IMR-90 (cell line): ENCODE data around the gene NXPH3. TPM values are rescaled to one million over a fixed set of nuclear protein-coding genes. Genes with fewer than 3 reads are reported as not detected.

Experiments
- ATAC-seq: fragments of 200-7000 bp; cut with Tn5 transposase; 2 replicates; pipeline ENCODE4 v1.9.1; 2020; ENCODE audit warnings: low read depth, mild to moderate bottlenecking, moderate library complexity
- BruUV-seq: library from RNA; stranded (reverse); fragments of 400-500 nt; replicated peaks from 2 replicates; lab custom pipeline; 2021; lab: Mats Ljungman, UMichigan
- CTCF ChIA-PET: fragments of 300-600 bp; formaldehyde crosslinking; extraction: SDS; loops from one replicate; lab custom pipeline; 2021; ENCODE audit warnings: antibody characterized with exemption; lab: Yijun Ruan, JAX
- POLR2A ChIA-PET: fragments of 300-600 bp; sonication (Branson Sonifier 250); formaldehyde crosslinking; loops from one replicate; lab custom pipeline; 2022; ENCODE audit warnings: antibody characterized with exemption; ENCODE audit not compliant: unreplicated experiment; lab: Charles Lee
- DNase-seq: peaks from one replicate; pipeline ENCODE4 v3.0.0; 2013
- H2AFZ ChIP-seq: replicated peaks from 2 replicates; pipeline ENCODE3; 2013; ENCODE audit warnings: low read length, mild to moderate bottlenecking; ENCODE audit not compliant: poor library complexity
- H2AK5ac ChIP-seq: 2 replicates; pipeline ENCODE4 v1.6.1; 2013; ENCODE audit warnings: low read depth, low read length, inconsistent platforms
- H2AK9ac ChIP-seq: replicated peaks from 2 replicates; pipeline ENCODE3; 2013; ENCODE audit warnings: mild to moderate bottlenecking, low read depth, low read length, moderate library complexity; ENCODE audit not compliant: poor library complexity
- H2BK120ac ChIP-seq: 2 replicates; pipeline ENCODE4 v1.6.1; 2013; ENCODE audit warnings: low read depth, low read length, inconsistent platforms
- H2BK15ac ChIP-seq: 3 replicates; pipeline ENCODE4 v1.6.1; 2013; ENCODE audit warnings: low read depth, low read length, inconsistent platforms
- H2BK20ac ChIP-seq: 2 replicates; pipeline ENCODE4 v1.6.1; 2013; ENCODE audit warnings: low read depth, mild to moderate bottlenecking, inconsistent platforms, low read length, moderate library complexity
- H2BK5ac ChIP-seq: 2 replicates; pipeline ENCODE4 v1.6.1; 2013; ENCODE audit warnings: mild to moderate bottlenecking, low read depth, low read length, inconsistent platforms; ENCODE audit not compliant: poor library complexity, severe bottlenecking
- H3K14ac ChIP-seq: replicated peaks from 2 replicates; pipeline ENCODE4 v1.6.1; 2013; ENCODE audit warnings: low read depth, low read length, inconsistent platforms
- H3K18ac ChIP-seq: 2 replicates; pipeline ENCODE4 v1.6.1; 2013; ENCODE audit warnings: low read depth, low read length, control low read depth
- H3K23ac ChIP-seq: 2 replicates; pipeline ENCODE4 v1.6.1; 2013; ENCODE audit warnings: low read depth, low read length, inconsistent platforms
- H3K27ac ChIP-seq: 2 replicates; pipeline ENCODE4 v1.5.1; 2013; ENCODE audit warnings: mild to moderate bottlenecking, control low read depth, low read length; ENCODE audit not compliant: insufficient read depth
- H3K27me3 ChIP-seq: 2 replicates; pipeline ENCODE4 v1.6.1; 2013; ENCODE audit warnings: low read length; ENCODE audit not compliant: control insufficient read depth, insufficient read depth
- H3K36me3 ChIP-seq: 2 replicates; pipeline ENCODE4 v1.6.1; 2013; ENCODE audit warnings: low read length, mixed read lengths; ENCODE audit not compliant: control insufficient read depth, insufficient read depth
- H3K4ac ChIP-seq: 2 replicates; pipeline ENCODE4 v1.6.1; 2013; ENCODE audit warnings: low read depth, low read length, inconsistent platforms
- H3K4me1 ChIP-seq: 2 replicates; pipeline ENCODE4 v1.6.1; 2013; ENCODE audit warnings: low read length, mixed read lengths; ENCODE audit not compliant: control insufficient read depth, insufficient read depth
- H3K4me2 ChIP-seq: 2 replicates; pipeline ENCODE4 v1.6.1; 2013; ENCODE audit warnings: low read depth, mild to moderate bottlenecking, control low read depth, low read length, moderate library complexity
- H3K4me3 ChIP-seq: 2 replicates; pipeline ENCODE4 v1.5.1; 2013; ENCODE audit warnings: low read depth, mild to moderate bottlenecking, control low read depth, low read length, moderate library complexity; ENCODE audit not compliant: insufficient read depth
- H3K56ac ChIP-seq: 2 replicates; pipeline ENCODE4 v1.6.1; 2013; ENCODE audit warnings: low read length, inconsistent platforms; ENCODE audit not compliant: insufficient read depth; ENCODE audit errors: extremely low read depth
- H3K79me1 ChIP-seq, 2 experiments: 2 replicates each; pipeline ENCODE4 v1.6.1; 2013; ENCODE audit warnings: low read length in 2 of 2, inconsistent platforms in 1 of 2, low read depth in 1 of 2
- H3K9ac ChIP-seq: 2 replicates; pipeline ENCODE4 v1.6.1; 2013; ENCODE audit warnings: low read depth, low read length, control low read depth
- H3K9me1 ChIP-seq: 2 replicates; pipeline ENCODE4 v1.6.1; 2013; ENCODE audit warnings: low read length, inconsistent platforms; ENCODE audit not compliant: insufficient read depth
- H3K9me3 ChIP-seq: 2 replicates; pipeline ENCODE4 v1.6.1; 2013; ENCODE audit warnings: low read length; ENCODE audit not compliant: control insufficient read depth, insufficient read depth
- H4K20me1 ChIP-seq: 2 replicates; pipeline ENCODE4 v1.6.1; 2013; ENCODE audit warnings: low read length, inconsistent platforms; ENCODE audit not compliant: insufficient read depth
- H4K5ac ChIP-seq: 2 replicates; pipeline ENCODE4 v1.6.1; 2013; ENCODE audit warnings: mild to moderate bottlenecking, low read depth, low read length, control low read depth
- H4K8ac ChIP-seq, 2 experiments: 2 replicates each; pipeline ENCODE4 v1.6.1; 2013; ENCODE audit warnings: low read depth in 2 of 2, low read length in 2 of 2, control low read depth in 1 of 2, inconsistent platforms in 1 of 2
- H4K91ac ChIP-seq: 2 replicates; pipeline ENCODE4 v1.6.1; 2013; ENCODE audit warnings: low read depth, low read length, inconsistent platforms; ENCODE audit not compliant: insufficient read depth
- BHLHE40 ChIP-seq: fragments of 150-350 bp; IDR thresholded peaks from 2 replicates; pipeline ENCODE4 v1.6.1; 2016; ENCODE audit warnings: mild to moderate bottlenecking, low read depth, low read length
- CEBPB ChIP-seq: IDR thresholded peaks from 2 replicates; pipeline ENCODE4 v1.6.1; 2012; ENCODE audit warnings: low read depth, low read length, improper control_type of control experiment
- MAZ ChIP-seq: IDR thresholded peaks from 2 replicates; pipeline ENCODE4 v1.6.1; 2012; ENCODE audit warnings: low read depth, mild to moderate bottlenecking, low read length, improper control_type of control experiment, moderate library complexity, borderline replicate concordance
- MXI1 ChIP-seq: IDR thresholded peaks from 2 replicates; pipeline ENCODE4 v1.6.1; 2012; ENCODE audit warnings: low read depth, mild to moderate bottlenecking, low read length, moderate library complexity, borderline replicate concordance
- NFE2L2 ChIP-seq: fragments of 150-350 bp; IDR thresholded peaks from 2 replicates; pipeline ENCODE4 v1.6.1; 2016; ENCODE audit warnings: low read depth, mild to moderate bottlenecking, low read length
- WGBS, 2 experiments: methylation state at CpG; one replicate each; pipeline versions ENCODE4 v1.1.5 to v1.1.7; 2013; ENCODE audit warnings: missing lambda C conversion rate in 2 of 2; ENCODE audit not compliant: insufficient read length in 1 of 2; ENCODE audit errors: extremely low coverage in 2 of 2; 5-methylcytosine and 5-hydroxymethylcytosine counted together
- dilution Hi-C: fragments of 300-500 bp; cut with HindIII; formaldehyde crosslinking; loops from one replicate; pipeline ENCODE4 v1.14.3; 2018; ENCODE audit warnings: low sequenced_read_pairs; ENCODE audit not compliant: unreplicated experiment
- in situ Hi-C: fragments of 300-500 bp; cut with MboI; formaldehyde crosslinking; loops from 3 replicates; pipeline ENCODE4 v1.14.3; 2019; ENCODE audit warnings: low sequenced_read_pairs, inconsistent platforms, mixed read lengths
- intact Hi-C: fragments of 100-400 bp; cut with micrococcal nuclease; formaldehyde crosslinking; loops from 2 replicates; pipeline ENCODE4 v1.10.0; 2022
- polyA plus RNA-seq, 3 experiments: library from polyadenylated mRNA; depleted of rRNA; stranded (reverse); fragments of >200 nt; gene quantifications; 2 replicates each; pipeline ENCODE4 v1.2.3, GENCODE V29; 2012; ENCODE audit warnings: low replicate concordance in 1 of 3
- total RNA-seq: library from RNA; depleted of rRNA; stranded (reverse); fragments of >200 nt; gene quantifications from 2 replicates; pipeline ENCODE4 v1.2.3, GENCODE V29; 2012

NXPH3 gene
- total and polyA plus RNA-seq, 2 of the 4 experiments (the other 2 are of a cell fraction) = 0.18 to 0.31 TPM

GRCh38 chr17:49589577-49589927, 13.9 kb downstream of the NXPH3 start:
- no peak overlapping the region for H3K56ac ChIP-seq
- in situ Hi-C loops = no loop called here
- no peak overlapping the region for H3K18ac ChIP-seq
- ChIA-PET POLR2A (no interaction called here), CTCF (no interaction called here)
- no peak overlapping the region for H4K91ac ChIP-seq
- H3K36me3 ChIP-seq = peaks cover 2% of the 10 kb centered on the region; the same call in 1 of the 2 replicates
- H3K9me1 ChIP-seq = peaks cover 16% of the 10 kb centered on the region
- dilution Hi-C loops = no loop called here
- 0 out of 2 replicates have a peak overlapping the region, but pooled peaks have one; percentile 4 for H3K23ac ChIP-seq
- TF ChIP-seq MXI1 = no peak
- TF ChIP-seq BHLHE40 = no peak
- TF ChIP-seq NFE2L2 = no peak
- no peak for TF ChIP-seq CEBPB
- no peak for TF ChIP-seq MAZ
- H2AK5ac ChIP-seq = no peak overlapping the region
- H3K9me3 ChIP-seq = no peaks in the 10 kb centered on the region
- H2BK15ac ChIP-seq = no peak overlapping the region
- H2AFZ ChIP-seq = no peak overlapping the region
- H3K4ac ChIP-seq = no peak overlapping the region
- H4K8ac ChIP-seq = no peak overlapping the region
- no TSS peak for BruUV-seq
- ATAC-seq = no peak
- H2BK120ac ChIP-seq = no peak overlapping the region
- peaks cover 5% of the 10 kb centered on the region for H4K20me1 ChIP-seq
- no peak overlapping the region for H3K9ac ChIP-seq
- no peak overlapping the region for H3K4me3 ChIP-seq
- no peak overlapping the region for H3K14ac ChIP-seq
- no peaks in the 10 kb centered on the region for H3K27me3 ChIP-seq
- H2BK5ac ChIP-seq = no peak overlapping the region
- WGBS, 2 experiments = no CpG with 5 or more reads among the region's 2 CpGs
- intact Hi-C loops = no loop called here
- no peak overlapping the region for H2AK9ac ChIP-seq
- no peak overlapping the region for H3K4me2 ChIP-seq
- no peak overlapping the region for H4K5ac ChIP-seq
- no peak for DNase-seq
- peaks cover 10% of the 10 kb centered on the region for H3K4me1 ChIP-seq
- no peak overlapping the region for H2BK20ac ChIP-seq
- H3K79me1 ChIP-seq = no peaks in the 10 kb centered on the region
- no peak overlapping the region for H3K27ac ChIP-seq
